Muscle layer of colon (tissue), 2 donors: Measurements from ENCODE around the gene DPF3.

Source experiments
- H3K27ac ChIP-seq: one replicate; pipeline ENCODE4 v1.7.0; 2013; ENCODE audit warnings: low read depth, mild to moderate bottlenecking, low read length, moderate library complexity
- H3K27me3 ChIP-seq, 2 donors: one replicate each; pipeline ENCODE4 v1.7.0; 2013; ENCODE audit warnings: low read length in 2 of 2, mild to moderate bottlenecking in 2 of 2; ENCODE audit not compliant: insufficient read depth in 2 of 2, control insufficient read depth in 1 of 2
- H3K36me3 ChIP-seq: one replicate; pipeline ENCODE4 v1.7.0; 2013; ENCODE audit warnings: mild to moderate bottlenecking, low read length; ENCODE audit not compliant: insufficient read depth
- H3K4me1 ChIP-seq: one replicate; pipeline ENCODE4 v1.7.0; 2013; ENCODE audit warnings: mild to moderate bottlenecking, low read length; ENCODE audit not compliant: insufficient read depth
- H3K4me3 ChIP-seq, 2 donors: one replicate each; pipeline ENCODE4 v1.7.0; 2013; ENCODE audit warnings: low read length in 2 of 2, low read depth in 1 of 2, mild to moderate bottlenecking in 1 of 2, moderate library complexity in 1 of 2
- H3K9ac ChIP-seq: one replicate; pipeline ENCODE4 v1.7.0; 2013; ENCODE audit warnings: low read length
- H3K9me3 ChIP-seq: one replicate; pipeline ENCODE4 v1.7.0; 2013; ENCODE audit warnings: mild to moderate bottlenecking, low read length
- donor health status: abdominal sarcoma.
- donor health status: Adenocarcinoma of cecum.

DPF3 gene

DNA sequence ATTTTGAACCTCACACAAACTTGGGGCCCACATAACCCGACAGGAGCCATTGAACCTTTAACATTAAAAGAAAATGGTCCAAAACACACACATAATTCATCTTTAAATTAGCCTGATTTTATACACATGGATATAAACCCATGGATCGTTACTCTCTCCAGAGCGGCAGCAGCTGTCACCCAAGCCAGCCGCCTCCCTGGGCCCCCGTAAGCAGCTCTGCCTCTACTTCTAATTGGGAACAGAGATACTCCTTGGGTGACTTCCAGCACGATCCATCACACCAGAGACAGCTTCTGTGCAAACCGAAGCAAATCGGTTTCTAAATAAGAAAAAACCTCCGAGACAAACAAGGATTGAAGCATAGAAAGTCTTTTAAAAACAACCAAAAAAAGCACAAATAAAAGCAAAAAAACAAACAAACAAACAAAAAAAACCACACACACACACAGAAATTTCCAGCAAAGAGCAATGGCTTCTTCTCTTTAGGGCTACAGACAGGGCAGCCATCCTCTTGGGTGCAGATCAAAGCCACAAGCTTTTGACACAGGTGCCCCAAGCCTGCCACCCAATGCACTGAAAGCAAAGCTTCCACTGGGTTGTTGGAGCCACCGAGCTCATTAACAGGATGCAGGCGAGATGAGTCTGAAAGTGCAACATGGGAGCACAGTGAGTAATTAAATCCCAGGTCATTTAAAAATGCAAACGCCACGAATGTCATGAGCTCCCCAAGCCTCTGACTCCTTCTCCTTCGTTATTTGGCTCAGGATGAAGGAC, 156.9 kb downstream of the DPF3 start:
- Histone ChIP-seq H3K36me3 (no peaks in the 10 kb centered on the region), H3K4me1 (no peaks in the 10 kb centered on the region), H3K9ac (no peak overlapping the region), H3K9me3 (no peaks in the 10 kb centered on the region), H3K27me3 (no peaks in the 10 kb centered on the region), H3K27ac (no peak overlapping the region), H3K4me3 (no peak overlapping the region)

DNA sequence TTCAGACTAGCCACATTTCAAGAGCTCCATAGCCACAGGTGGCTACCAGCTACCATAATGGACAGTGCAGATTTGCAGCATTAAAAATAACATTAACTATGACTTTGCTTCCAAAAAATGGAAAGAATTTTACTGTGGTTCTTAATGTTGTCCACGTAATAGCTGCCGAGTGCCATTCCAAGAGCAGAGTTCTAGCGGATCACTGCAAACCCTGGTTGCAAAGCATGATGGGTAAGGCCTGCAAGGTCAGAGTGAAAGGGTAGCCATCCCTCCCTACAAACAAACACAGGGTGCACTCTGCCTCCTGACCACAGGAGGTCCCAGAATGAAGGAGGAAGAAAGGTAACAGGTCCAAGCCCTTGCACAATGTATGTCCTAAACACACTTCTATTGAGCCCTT, 157.6 kb downstream of the DPF3 start:
- Histone ChIP-seq H3K36me3 (no peaks in the 10 kb centered on the region), H3K9ac (no peak overlapping the region), H3K4me3 (no peak overlapping the region), H3K27ac (no peak overlapping the region), H3K27me3 (no peaks in the 10 kb centered on the region), H3K9me3 (no peaks in the 10 kb centered on the region), H3K4me1 (no peaks in the 10 kb centered on the region)

DNA sequence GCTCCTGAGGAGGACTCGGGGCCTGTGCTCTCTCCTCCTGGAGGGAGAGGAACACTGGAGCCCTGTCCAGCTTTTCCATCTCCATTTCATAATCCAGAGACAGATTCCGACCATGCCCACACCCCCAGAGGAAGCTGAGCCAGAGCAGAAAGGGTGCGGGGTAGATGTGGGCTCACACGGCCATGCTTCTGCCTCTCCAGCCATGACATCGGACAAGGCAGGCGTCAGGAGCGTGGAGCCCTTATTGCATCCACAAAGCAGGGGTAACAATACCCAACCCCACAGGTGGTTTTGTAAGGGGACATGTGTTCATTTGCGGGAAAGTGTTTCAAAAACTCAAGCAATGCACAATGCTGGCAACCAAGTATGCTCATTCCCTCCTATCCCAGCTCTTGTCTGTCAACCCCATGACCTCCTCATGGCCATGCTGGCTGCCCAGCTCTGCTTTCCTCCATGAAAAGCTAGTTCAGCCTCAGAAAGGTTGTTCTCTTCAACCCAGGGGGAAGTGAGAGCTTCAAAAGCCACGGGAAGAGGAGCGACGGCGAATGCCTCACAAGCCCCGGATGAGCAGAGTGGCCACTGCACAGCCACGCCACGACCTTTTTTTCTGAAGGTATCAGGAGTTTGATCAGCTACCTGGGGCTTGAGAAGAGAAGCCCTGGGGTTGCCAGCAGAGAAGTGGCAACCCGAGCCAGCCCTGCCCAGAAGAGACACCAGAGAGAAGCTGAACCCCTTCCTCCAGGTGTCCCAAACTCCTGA, 161.7 kb downstream of the DPF3 start:
- H3K4me1 ChIP-seq: no peaks in the 10 kb centered on the region
- H3K9ac ChIP-seq: no peak overlapping the region
- H3K27me3 ChIP-seq: no peaks in the 10 kb centered on the region
- H3K4me3 ChIP-seq: no peak overlapping the region
- H3K27ac ChIP-seq: no peak overlapping the region
- H3K36me3 ChIP-seq: no peaks in the 10 kb centered on the region
- H3K9me3 ChIP-seq: no peaks in the 10 kb centered on the region

DNA sequence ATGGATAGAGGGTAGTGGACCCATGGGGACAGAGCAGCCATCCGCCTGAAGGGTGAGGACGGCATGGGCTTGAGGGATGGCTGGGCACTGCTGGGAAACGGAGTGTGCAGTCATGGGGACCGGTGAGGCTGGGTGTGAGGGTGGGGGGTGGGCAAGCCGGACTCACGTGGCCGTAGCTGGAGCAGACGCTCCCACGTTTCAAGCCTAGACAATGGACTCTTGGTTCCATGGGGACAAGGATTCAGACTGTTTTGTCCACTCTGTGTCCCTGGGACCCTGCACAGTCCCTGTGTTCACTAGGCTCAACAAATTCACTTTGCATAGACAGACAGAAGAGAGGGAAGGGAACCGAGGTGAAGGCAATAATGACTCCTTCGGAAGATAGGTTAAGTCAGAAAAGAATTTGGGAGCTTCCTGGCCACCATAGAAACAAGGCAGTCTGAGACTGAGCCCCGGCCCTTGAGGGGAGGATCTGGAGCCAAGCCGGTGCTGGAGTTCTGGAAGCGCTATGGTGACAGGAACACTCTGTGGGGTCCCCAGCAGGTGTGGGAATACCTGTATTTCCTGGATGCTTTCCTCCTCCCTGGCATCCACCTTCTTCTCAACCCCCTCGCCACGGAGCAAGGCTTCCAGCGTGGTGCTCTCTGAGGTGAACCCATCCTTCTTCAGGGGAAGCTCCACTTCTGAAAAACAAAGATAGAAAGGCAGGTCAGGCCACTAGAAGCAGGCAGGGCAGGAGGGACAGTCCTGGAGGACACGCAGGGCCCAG, 162.5 kb downstream of the DPF3 start:
- Histone ChIP-seq H3K27ac (no peak overlapping the region), H3K4me1 (no peaks in the 10 kb centered on the region), H3K9me3 (no peaks in the 10 kb centered on the region), H3K4me3 (no peak overlapping the region), H3K36me3 (no peaks in the 10 kb centered on the region), H3K9ac (no peak overlapping the region), H3K27me3 (no peaks in the 10 kb centered on the region)

DNA sequence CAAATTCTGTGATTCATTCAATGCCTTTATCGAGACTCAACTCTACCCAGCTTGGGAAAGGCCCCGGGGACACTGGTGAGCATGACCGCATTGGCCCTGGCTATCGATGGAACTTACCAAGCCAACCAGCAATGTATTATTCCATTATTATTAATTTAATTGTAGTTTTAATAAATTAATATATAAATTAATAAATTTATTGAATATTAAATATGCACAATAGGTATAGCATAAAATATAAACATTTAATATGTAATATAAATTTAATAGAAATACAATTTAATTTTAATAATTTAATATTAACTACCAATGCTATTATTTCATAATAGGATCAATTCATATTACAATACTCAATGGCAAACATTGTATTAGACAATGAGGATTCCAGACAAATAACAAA, 163.4 kb downstream of the DPF3 start:
- Histone ChIP-seq H3K9me3 (no peaks in the 10 kb centered on the region), H3K4me3 (no peak overlapping the region), H3K27me3 (no peaks in the 10 kb centered on the region), H3K36me3 (no peaks in the 10 kb centered on the region), H3K27ac (no peak overlapping the region), H3K4me1 (no peaks in the 10 kb centered on the region), H3K9ac (no peak overlapping the region)

DNA sequence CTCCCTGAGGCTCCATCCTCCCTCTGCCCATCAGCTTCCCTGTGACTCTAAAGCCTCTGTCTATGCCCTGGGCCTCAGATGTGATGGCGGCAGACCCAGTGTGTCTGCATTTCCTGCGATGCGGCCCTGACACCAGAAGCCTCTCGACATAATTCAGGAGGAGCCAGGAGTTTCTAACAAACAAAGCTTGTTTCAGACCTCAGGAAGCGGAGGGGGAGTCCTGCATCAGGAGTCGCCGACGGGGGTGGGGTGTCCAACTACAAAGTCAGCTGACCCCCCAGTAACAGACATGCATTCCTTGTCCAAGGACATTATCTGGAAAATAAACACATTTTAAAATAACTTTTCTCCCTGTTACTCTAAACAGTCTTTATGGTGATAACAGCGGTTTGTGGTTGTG, 167.5 kb downstream of the DPF3 start:
- no peaks in the 10 kb centered on the region for H3K9me3 ChIP-seq
- H3K27me3 ChIP-seq: no peaks in the 10 kb centered on the region
- no peak overlapping the region for H3K9ac ChIP-seq
- no peak overlapping the region for H3K27ac ChIP-seq
- no peak overlapping the region for H3K4me3 ChIP-seq
- H3K4me1 ChIP-seq: peaks cover 6% of the 10 kb centered on the region
- no peaks in the 10 kb centered on the region for H3K36me3 ChIP-seq

DNA sequence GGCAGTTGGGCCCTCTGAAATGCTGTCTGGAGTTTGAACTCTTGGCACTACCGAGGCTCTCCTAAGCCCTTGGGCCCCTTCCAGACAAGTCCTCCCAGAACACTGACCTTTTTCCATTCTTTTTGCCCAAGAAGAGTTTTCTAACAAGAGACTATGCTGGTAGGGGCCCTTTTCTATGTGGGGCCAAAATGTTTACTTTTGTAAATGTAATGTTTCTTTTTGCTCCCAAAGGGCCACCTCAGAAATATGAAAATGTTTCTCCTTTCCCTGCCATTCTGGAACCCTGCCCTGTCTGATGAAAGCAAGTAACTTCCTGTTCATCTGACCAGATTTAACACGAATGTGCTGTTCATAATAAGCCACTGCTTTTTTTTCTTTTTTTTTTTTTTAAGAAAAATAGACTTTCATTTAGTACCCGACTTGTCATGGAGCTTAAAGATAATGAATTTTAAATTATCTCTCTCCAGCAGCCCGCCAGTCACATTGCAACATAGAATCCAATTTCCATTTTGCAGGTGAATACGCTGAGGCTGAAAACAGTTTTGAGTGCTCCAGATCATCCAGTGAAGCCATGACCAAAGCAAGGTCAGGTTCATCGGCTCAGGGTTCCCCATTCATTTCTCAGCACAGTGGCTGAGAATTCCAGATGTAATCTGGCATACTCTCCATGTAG, 169.9 kb downstream of the DPF3 start:
- Histone ChIP-seq H3K9ac (no peak overlapping the region), H3K27ac (no peak overlapping the region), H3K36me3 (no peaks in the 10 kb centered on the region), H3K4me1 (peaks cover 6% of the 10 kb centered on the region), H3K27me3 (no peaks in the 10 kb centered on the region), H3K4me3 (no peak overlapping the region), H3K9me3 (no peaks in the 10 kb centered on the region)

DNA sequence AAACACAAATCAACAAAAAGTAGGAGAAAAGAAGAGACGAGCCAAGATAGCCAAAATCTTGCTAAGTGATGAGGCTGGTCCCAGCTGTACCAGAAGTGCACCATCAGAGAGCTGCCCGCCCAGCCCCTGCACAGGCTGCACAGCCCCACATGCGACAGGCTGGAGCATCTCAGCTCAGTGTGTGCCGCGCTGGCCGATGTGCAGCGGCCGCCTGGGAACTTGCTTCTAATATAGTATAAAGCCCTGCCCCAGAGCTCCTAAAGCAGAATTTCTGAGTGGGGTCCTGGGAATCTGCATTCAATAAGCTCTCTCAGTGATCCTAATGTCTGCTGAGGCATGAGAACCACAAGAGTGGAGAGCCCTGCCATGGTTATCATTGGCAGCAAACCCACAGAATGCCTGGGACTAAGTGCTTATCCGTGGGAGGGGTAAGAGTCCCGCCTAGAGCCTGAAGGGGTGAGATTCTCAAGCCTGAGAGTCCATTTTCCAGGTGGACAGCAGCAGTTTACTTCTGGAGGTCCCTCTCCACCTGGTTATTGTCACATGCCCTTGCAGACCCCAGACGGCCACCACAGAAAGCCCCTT, 171.6 kb downstream of the DPF3 start:
- Histone ChIP-seq H3K27ac (no peak overlapping the region), H3K4me1 (peaks cover 6% of the 10 kb centered on the region), H3K9me3 (no peaks in the 10 kb centered on the region), H3K4me3 (no peak overlapping the region), H3K36me3 (no peaks in the 10 kb centered on the region), H3K27me3 (no peaks in the 10 kb centered on the region), H3K9ac (no peak overlapping the region)

DNA sequence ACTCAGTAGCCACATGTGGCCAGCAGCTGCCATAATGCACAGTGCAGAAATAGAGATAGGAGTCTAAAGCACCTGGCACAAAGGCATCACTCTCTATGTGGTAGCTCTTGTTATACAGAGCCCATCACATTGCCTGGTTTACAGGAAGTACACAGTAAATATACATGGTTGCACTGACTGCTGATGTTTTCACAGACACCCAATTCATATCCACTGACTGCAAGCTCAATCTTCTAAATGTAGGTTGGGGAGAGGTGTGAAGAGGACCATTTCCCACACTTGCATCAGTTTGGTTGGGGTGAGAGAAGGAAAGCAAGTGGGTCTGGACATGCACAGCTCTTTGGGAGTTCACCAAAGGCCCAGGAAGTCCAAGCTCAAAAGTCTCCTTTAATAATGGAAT, 172.8 kb downstream of the DPF3 start:
- Histone ChIP-seq H3K4me3 (no peak overlapping the region), H3K27me3 (no peaks in the 10 kb centered on the region), H3K9ac (no peak overlapping the region), H3K36me3 (no peaks in the 10 kb centered on the region), H3K27ac (no peak overlapping the region), H3K9me3 (no peaks in the 10 kb centered on the region), H3K4me1 (peaks cover 6% of the 10 kb centered on the region)

DNA sequence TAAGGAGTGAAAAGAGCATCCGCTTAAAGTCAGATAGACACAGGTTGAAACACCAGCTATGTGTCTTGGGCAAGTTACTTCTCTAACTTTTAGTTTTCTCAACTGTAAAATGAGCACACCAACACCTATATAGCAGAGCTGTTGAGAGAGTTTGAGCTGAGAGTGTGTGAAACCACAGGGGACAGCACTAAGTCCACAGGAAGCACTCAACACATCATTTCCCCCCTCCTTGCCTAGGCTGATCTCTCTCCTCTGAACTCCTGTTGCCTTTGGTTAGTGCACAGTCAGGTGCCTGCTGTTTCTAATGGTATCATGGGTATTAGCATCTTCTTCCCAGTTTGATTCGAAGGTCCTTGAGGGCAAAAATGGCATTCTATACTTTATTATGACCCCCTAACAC, 176.7 kb downstream of the DPF3 start:
- no peak overlapping the region for H3K27ac ChIP-seq
- H3K27me3 ChIP-seq: no peaks in the 10 kb centered on the region
- H3K9me3 ChIP-seq: no peaks in the 10 kb centered on the region
- H3K9ac ChIP-seq: no peak overlapping the region
- H3K4me1 ChIP-seq: no peaks in the 10 kb centered on the region
- H3K4me3 ChIP-seq: no peak overlapping the region
- no peaks in the 10 kb centered on the region for H3K36me3 ChIP-seq

DNA sequence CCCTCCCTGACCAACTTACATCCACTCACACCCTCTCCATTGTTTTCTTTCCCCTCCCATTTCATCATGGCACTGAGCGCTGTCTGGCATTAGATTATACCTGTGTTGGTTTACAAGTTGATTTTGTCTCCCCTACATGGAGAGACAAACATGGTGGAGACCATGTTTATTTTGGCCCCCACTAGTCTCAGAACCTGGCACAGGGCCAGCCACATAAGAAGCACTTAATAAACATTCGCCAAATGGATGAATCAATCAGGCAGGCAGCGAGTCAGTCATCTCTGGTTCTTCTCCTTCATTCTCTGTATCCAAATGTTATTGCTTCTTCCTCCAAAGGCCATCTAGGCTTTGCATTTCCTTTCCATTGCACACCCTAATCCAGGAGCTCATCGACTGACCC, 177.4 kb downstream of the DPF3 start:
- Histone ChIP-seq H3K9ac (no peak overlapping the region), H3K27me3 (no peaks in the 10 kb centered on the region), H3K9me3 (no peaks in the 10 kb centered on the region), H3K4me3 (no peak overlapping the region), H3K36me3 (no peaks in the 10 kb centered on the region), H3K4me1 (no peaks in the 10 kb centered on the region), H3K27ac (no peak overlapping the region)
